ENCODE measurements around the gene ABI3. TPM values are rescaled to one million over a fixed set of nuclear protein-coding genes. Genes with fewer than 3 reads are reported as not detected.

ABI3 gene
- total RNA-seq, 2 experiments from 2014 or later = 18.7 to 18.9 TPM

GRCh38 chr17:49198211-49198610 lies 12.3 kb upstream of the ABI3 start:
- no peak overlapping the region for H3K27ac Mint-ChIP-seq
- CTCF ChIA-PET = interaction anchor here (1.0 to 1.1 kb wide), 2 partner anchors 9 to 28 kb away, joined by 3 to 4 read pairs; no protein-coding TSS in a partner anchor
- H3K27me3 Mint-ChIP-seq (ENCODE audit: low read depth) = no peaks in the 10 kb centered on the region
- no peak for DNase-seq
- no peaks in the 10 kb centered on the region for H3K9me3 Mint-ChIP-seq
- intact Hi-C loops (cut with micrococcal nuclease) = loop anchor here (10.0 kb wide), 2 partner anchors 773 to 1093 kb away; partner anchors contain the start of genes CBX1 and SNX11
- peaks cover 3% of the 10 kb centered on the region for H3K36me3 Mint-ChIP-seq (ENCODE audit: low read depth)
- H3K4me3 Mint-ChIP-seq = no peak overlapping the region
- peaks cover 20% of the 10 kb centered on the region for H3K4me1 Mint-ChIP-seq (ENCODE audit: low read depth)

GRCh38 chr17:49200423-49201083 lies 10.0 kb upstream of the ABI3 start:
- Mint-ChIP-seq H3K27ac (no peak overlapping the region), H3K27me3 (ENCODE audit: low read depth) (no peaks in the 10 kb centered on the region)
- intact Hi-C loops (cut with micrococcal nuclease) = no loop called here

GRCh38 chr17:49201481-49201927 lies 9.0 kb upstream of the ABI3 start:
- CTCF ChIA-PET = no interaction called here
- no peaks in the 10 kb centered on the region for H3K27me3 Mint-ChIP-seq (ENCODE audit: low read depth)

More at GRCh38 chr17:49200423-49201083, 10.0 kb upstream of the ABI3 start:
- Mint-ChIP-seq H3K9me3 (no peaks in the 10 kb centered on the region), H3K36me3 (ENCODE audit: low read depth) (peaks cover 3% of the 10 kb centered on the region), H3K4me3 (no peak overlapping the region), H3K4me1 (ENCODE audit: low read depth) (peaks cover 5% of the 10 kb centered on the region)
- no peak for DNase-seq
- CTCF ChIA-PET = interaction anchor here (1.0 to 1.4 kb wide), 4 partner anchors 8 to 25 kb away, joined by 3 to 6 read pairs (median 4); no protein-coding TSS in a partner anchor

GRCh38 chr17:49203796-49204195 lies 6.7 kb upstream of the ABI3 start:
- peaks cover 8% of the 10 kb centered on the region for H3K4me1 Mint-ChIP-seq (ENCODE audit: low read depth)
- no peaks in the 10 kb centered on the region for H3K9me3 Mint-ChIP-seq
- peaks cover 10% of the 10 kb centered on the region for H3K36me3 Mint-ChIP-seq (ENCODE audit: low read depth)
- H3K27ac Mint-ChIP-seq = no peak overlapping the region
- no peak for DNase-seq
- CTCF ChIA-PET = no interaction called here
- intact Hi-C loops (cut with micrococcal nuclease) = no loop called here
- no peaks in the 10 kb centered on the region for H3K27me3 Mint-ChIP-seq (ENCODE audit: low read depth)
- no peak overlapping the region for H3K4me3 Mint-ChIP-seq

More at GRCh38 chr17:49201481-49201927, 9.0 kb upstream of the ABI3 start:
- Mint-ChIP-seq H3K9me3 (no peaks in the 10 kb centered on the region), H3K4me1 (ENCODE audit: low read depth) (no peaks in the 10 kb centered on the region), H3K4me3 (no peak overlapping the region), H3K27ac (no peak overlapping the region), H3K36me3 (ENCODE audit: low read depth) (peaks cover 8% of the 10 kb centered on the region)
- DNase-seq = no peak
- intact Hi-C loops (cut with micrococcal nuclease) = no loop called here

GRCh38 chr17:49204516-49204915 lies 6.0 kb upstream of the ABI3 start:
- Mint-ChIP-seq H3K4me1 (ENCODE audit: low read depth) (peaks cover 15% of the 10 kb centered on the region), H3K36me3 (ENCODE audit: low read depth) (peaks cover 10% of the 10 kb centered on the region), H3K4me3 (no peak overlapping the region), H3K27me3 (ENCODE audit: low read depth) (no peaks in the 10 kb centered on the region), H3K27ac (no peak overlapping the region), H3K9me3 (no peaks in the 10 kb centered on the region)
- intact Hi-C loops (cut with micrococcal nuclease) = no loop called here
- CTCF ChIA-PET = no interaction called here
- DNase-seq = no peak

- Mint-ChIP-seq H3K9me3 (no peaks in the 10 kb centered on the region), H3K27me3 (ENCODE audit: low read depth) (no peaks in the 10 kb centered on the region), H3K4me1 (ENCODE audit: low read depth) (peaks cover 47% of the 10 kb centered on the region), H3K36me3 (ENCODE audit: low read depth) (peaks cover 10% of the 10 kb centered on the region), H3K4me3 (peak overlapping the region; percentile 85), H3K27ac (peak overlapping the region; percentile 94)
- intact Hi-C loops (cut with micrococcal nuclease) = no loop called here
- peak; percentile 43 for DNase-seq
- CTCF ChIA-PET = interaction anchor here (0.7 to 3.8 kb wide), 9 partner anchors 9 to 348 kb away, joined by 3 to 19 read pairs (median 3); no protein-coding TSS in a partner anchor
Measured at GRCh38 chr17:49209061-49209571, 1.4 kb upstream of the ABI3 start.

GRCh38 chr17:49213399-49213798 lies 2.9 kb downstream of the ABI3 start:
- Mint-ChIP-seq H3K4me3 (no peak overlapping the region), H3K27ac (no peak overlapping the region), H3K27me3 (ENCODE audit: low read depth) (no peaks in the 10 kb centered on the region), H3K36me3 (ENCODE audit: low read depth) (peaks cover 24% of the 10 kb centered on the region), H3K4me1 (ENCODE audit: low read depth) (peaks cover 78% of the 10 kb centered on the region), H3K9me3 (no peaks in the 10 kb centered on the region)
- DNase-seq = no peak
- intact Hi-C loops (cut with micrococcal nuclease) = no loop called here
- CTCF ChIA-PET = interaction anchor here (1.1 to 1.6 kb wide), 2 partner anchors 14 to 28 kb away, joined by 3 to 4 read pairs; no protein-coding TSS in a partner anchor

- H3K9me3 Mint-ChIP-seq = no peaks in the 10 kb centered on the region
- H3K27ac Mint-ChIP-seq = no peak overlapping the region
- CTCF ChIA-PET = interaction anchor here (1.3 to 1.6 kb wide), 2 partner anchors 14 to 28 kb away, joined by 4 read pairs; no protein-coding TSS in a partner anchor
- no peaks in the 10 kb centered on the region for H3K27me3 Mint-ChIP-seq (ENCODE audit: low read depth)
- H3K4me1 Mint-ChIP-seq (ENCODE audit: low read depth) = peaks cover 78% of the 10 kb centered on the region
- intact Hi-C loops (cut with micrococcal nuclease) = no loop called here
- DNase-seq = no peak
- peaks cover 27% of the 10 kb centered on the region for H3K36me3 Mint-ChIP-seq (ENCODE audit: low read depth)
- H3K4me3 Mint-ChIP-seq = no peak overlapping the region
Measured at GRCh38 chr17:49213847-49214246, 3.3 kb downstream of the ABI3 start.

GRCh38 chr17:49214676-49215360 lies 4.3 kb downstream of the ABI3 start:
- CTCF ChIA-PET = interaction anchor here (0.7 to 1.5 kb wide), 7 partner anchors 9 to 34 kb away, joined by 3 to 8 read pairs (median 4); no protein-coding TSS in a partner anchor
- H3K4me1 Mint-ChIP-seq (ENCODE audit: low read depth) = peaks cover 77% of the 10 kb centered on the region

GRCh38 chr17:49216482-49216881 lies 6.0 kb downstream of the ABI3 start:
- Mint-ChIP-seq H3K4me1 (ENCODE audit: low read depth) (peaks cover 71% of the 10 kb centered on the region), H3K9me3 (no peaks in the 10 kb centered on the region), H3K27me3 (ENCODE audit: low read depth) (no peaks in the 10 kb centered on the region), H3K4me3 (no peak overlapping the region), H3K36me3 (ENCODE audit: low read depth) (peaks cover 30% of the 10 kb centered on the region), H3K27ac (peak overlapping the region; percentile 28)
- no peak for DNase-seq
- CTCF ChIA-PET = interaction anchor here (1.1 kb wide), 1 partner anchor 10 kb away, joined by 3 read pairs; no protein-coding TSS in a partner anchor
- intact Hi-C loops (cut with micrococcal nuclease) = no loop called here

More at GRCh38 chr17:49214676-49215360, 4.3 kb downstream of the ABI3 start:
- Mint-ChIP-seq H3K9me3 (no peaks in the 10 kb centered on the region), H3K4me3 (no peak overlapping the region), H3K36me3 (ENCODE audit: low read depth) (peaks cover 28% of the 10 kb centered on the region), H3K27me3 (ENCODE audit: low read depth) (no peaks in the 10 kb centered on the region), H3K27ac (peak overlapping the region; percentile 53)
- peak; percentile 40 for DNase-seq
- intact Hi-C loops (cut with micrococcal nuclease) = no loop called here

GRCh38 chr17:49216953-49217650 lies 6.6 kb downstream of the ABI3 start:
- H3K4me3 Mint-ChIP-seq = no peak overlapping the region
- H3K9me3 Mint-ChIP-seq = no peaks in the 10 kb centered on the region
- no peaks in the 10 kb centered on the region for H3K27me3 Mint-ChIP-seq (ENCODE audit: low read depth)
- H3K27ac Mint-ChIP-seq = peak overlapping the region; percentile 20
- CTCF ChIA-PET = interaction anchor here (1.1 to 1.9 kb wide), 2 partner anchors 10 kb away, joined by 3 to 5 read pairs; no protein-coding TSS in a partner anchor
- H3K36me3 Mint-ChIP-seq (ENCODE audit: low read depth) = peaks cover 31% of the 10 kb centered on the region
- intact Hi-C loops (cut with micrococcal nuclease) = no loop called here
- no peak for DNase-seq
- peaks cover 69% of the 10 kb centered on the region for H3K4me1 Mint-ChIP-seq (ENCODE audit: low read depth)
